Cardiac septum (tissue), 1 donor: ENCODE measurements around the gene TSPAN18. TPM values are rescaled to one million over a fixed set of nuclear protein-coding genes. Genes with fewer than 3 reads are reported as not detected.
"Not testable (repeated sequence)": the region's sequence is repeated elsewhere in the genome, so short reads cannot be mapped to it uniquely, and the experiment has no call there.

Experiments
- DNase-seq: peaks from one replicate; pipeline ENCODE4 v3.0.0-alpha.2; 2020; ENCODE audit warnings: low spot score
- intact Hi-C: fragments of 100-400 bp; cut with DNase I; formaldehyde crosslinking; loops from one replicate; pipeline ENCODE4 v1.14.0; 2022
- total RNA-seq: library from RNA; stranded (reverse); fragmentation: NEBNext Ultra II Directional; extraction: Animal tissue kit (Norgen Biotek cat#: 25700); gene quantifications from one replicate; pipeline ENCODE4 v1.2.1, GENCODE V29; 2021
- donor health status: DM: no; HTN: no; CAD: no.

Gene TSPAN18
- total RNA-seq, 1 donor from 2014 or later, result 153 TPM

DNA sequence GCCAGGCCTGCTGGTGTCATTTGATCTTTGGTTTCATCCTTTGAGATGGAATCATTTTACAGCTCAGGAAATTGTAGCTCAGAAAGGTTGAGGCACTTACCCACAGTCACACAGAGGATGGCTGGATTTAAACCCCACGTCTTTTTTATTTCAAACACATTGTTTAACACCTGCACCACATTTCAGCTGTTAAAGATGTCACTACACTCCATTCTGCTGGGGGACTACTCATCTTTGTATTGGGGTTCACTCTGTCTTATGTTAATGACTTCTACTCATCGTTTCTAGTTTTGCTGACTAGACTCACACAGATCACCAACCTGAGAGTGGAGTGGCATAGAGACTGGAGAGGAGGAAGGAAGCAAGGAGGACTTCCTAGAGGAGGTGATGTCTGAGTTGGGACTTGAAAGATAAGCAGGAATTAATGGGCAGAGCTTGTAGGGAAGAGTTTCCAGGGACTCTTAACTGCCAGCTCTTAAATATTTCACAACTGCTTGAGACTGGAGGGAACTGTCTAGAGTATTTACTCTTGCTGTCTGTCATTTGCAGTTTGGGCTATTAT, 143.9 kb downstream of the TSPAN18 start:
- intact Hi-C loops, result no loop called here
- no peak for DNase-seq

GRCh38 chr11:44871682-44872081, 144.9 kb downstream of the TSPAN18 start:
- intact Hi-C loops, DNase-seq: not testable (repeated sequence)

DNA sequence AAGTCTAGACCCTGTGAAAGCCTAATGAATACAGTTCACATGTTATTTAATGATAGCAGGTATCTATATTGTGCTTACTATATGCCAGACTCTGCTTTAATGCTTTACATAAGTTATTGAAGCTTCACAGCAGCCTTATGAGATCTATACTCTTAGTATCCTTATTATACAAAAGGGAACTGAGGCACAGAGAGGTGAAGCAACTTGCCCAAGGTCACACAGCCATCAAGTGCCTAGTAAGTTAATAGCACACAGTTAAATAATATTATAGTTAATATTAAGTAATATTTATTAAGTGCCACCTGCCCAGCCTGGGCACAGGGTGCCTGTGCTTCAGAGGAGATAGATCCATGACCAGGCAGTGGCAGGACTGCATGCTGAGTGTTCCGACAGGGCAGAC, 145.8 kb downstream of the TSPAN18 start:
- intact Hi-C loops, result no loop called here
- DNase-seq, result no peak

DNA sequence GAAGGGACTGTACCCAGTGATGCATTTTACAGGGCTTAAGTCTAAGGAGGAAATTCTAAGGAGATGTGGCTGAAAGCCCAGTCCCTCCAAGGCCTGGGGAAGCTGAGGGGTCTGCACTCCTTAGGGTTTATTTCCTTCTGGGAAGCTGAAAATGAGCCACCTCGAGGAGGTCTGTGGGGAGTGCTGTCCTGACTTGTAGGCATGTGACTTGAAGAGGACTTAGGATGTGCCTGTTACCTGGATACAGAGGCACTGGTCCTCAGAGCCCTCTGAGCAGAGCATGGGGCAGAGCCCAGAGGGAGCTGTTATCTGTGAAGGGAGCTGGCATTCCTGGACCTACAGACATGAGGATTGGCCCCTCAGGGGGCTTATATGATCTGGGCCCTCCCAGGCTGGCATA, 146.8 kb downstream of the TSPAN18 start:
- DNase-seq, result no peak
- intact Hi-C loops, result no loop called here

GRCh38 chr11:44874284-44874683, 147.5 kb downstream of the TSPAN18 start:
- no peak for DNase-seq
- intact Hi-C loops, result no loop called here

DNA sequence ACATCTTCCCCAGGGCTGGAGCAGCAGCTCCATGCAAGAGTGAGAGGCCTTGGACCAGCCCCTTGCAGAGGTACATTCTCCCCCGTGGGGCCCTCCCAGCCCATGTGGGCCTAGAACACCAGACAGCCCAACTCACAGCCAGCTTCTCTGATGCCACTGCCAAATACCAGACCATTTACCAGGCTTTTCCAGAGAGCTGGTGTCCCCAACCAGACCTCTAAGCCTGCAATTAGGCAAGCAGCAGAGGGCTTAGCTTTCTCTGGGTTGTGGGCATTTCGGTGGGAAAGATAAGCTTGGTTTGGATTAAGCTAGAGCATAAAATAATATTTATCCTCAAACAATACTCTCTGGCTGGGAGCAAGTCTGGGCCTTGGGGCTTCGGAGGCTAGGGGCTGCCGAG, 148.3 kb downstream of the TSPAN18 start:
- DNase-seq, result no peak
- intact Hi-C loops, result loop anchor here (5.0 kb wide), 1 partner anchor 83 kb away; no protein-coding TSS in a partner anchor

- DNase-seq, result no peak
- intact Hi-C loops, result loop anchor here (5.0 kb wide), 1 partner anchor 84 kb away; no protein-coding TSS in a partner anchor
These were observed 149.5 kb downstream of the TSPAN18 start for GRCh38 chr11:44876194-44876723.

GRCh38 chr11:44876906-44877305, 150.1 kb downstream of the TSPAN18 start:
- intact Hi-C loops, result loop anchor here (5.0 kb wide), 1 partner anchor 85 kb away; no protein-coding TSS in a partner anchor
- DNase-seq, result no peak

DNA sequence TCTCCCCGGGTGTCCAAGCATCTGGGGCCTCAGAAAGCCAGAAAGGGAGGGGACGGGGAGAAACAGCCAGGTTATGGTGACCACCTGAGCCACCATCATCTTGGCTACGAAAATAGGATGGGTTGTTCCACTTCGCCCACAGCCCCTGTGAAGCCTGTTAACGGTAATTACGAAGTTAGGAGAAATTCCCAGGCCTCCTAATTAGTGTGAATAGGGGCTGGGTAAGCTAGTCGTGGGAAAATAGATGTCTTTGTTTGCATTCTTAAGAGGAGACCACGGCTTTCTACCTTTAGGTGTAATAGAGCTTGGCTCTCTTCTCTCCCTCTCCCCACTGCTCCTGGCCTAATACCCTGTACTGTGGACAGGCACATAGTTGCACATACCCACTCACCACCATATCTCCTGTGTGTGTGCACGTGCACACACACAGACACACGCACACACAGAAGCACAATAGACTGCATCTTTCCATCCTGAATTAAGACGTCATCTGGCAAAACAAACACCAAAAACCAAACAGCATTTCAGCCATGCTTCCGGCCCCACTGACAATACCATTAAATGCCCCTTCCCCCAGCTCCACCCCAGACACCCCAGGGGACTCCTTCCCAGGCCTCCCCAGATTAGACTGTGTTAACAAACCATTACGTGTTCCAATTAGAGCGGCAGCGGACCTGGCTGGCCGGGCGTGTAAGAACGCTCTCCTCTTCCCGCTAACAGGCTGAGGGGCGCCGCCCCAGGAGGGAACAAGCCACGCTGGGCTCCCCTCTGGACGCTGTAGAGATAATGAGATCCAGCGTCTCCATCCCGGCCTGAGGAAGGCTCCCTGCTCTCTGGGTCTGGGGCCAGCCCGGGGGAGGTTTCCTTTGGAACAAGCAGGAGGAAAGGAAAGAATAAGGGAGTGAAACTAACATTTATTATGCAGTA, 151.1 kb downstream of the TSPAN18 start:
- intact Hi-C loops, result loop anchor here (5.0 kb wide), 1 partner anchor 86 kb away; no protein-coding TSS in a partner anchor
- DNase-seq, result no peak

DNA sequence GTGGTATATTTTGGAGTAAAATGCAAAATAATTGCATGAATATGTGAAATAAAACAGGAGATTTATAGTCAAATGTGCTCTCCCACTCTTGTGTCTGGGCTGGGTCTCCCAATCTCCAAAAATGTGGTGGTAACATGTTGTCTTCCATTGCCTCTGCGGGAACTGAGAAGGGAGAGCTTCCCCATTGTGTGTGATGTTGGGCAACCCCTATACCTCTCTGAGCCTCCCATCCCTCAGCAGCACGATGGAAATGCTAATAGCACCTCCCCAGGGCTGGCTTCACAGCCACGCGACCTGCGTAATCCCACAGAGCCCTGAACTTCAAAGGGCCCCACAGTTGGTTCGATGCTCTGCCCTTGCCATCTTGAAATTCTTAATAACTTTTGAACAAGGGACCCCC, 151.9 kb downstream of the TSPAN18 start:
- intact Hi-C loops, result loop anchor here (5.0 kb wide), 1 partner anchor 86 kb away; no protein-coding TSS in a partner anchor
- DNase-seq, result no peak

DNA sequence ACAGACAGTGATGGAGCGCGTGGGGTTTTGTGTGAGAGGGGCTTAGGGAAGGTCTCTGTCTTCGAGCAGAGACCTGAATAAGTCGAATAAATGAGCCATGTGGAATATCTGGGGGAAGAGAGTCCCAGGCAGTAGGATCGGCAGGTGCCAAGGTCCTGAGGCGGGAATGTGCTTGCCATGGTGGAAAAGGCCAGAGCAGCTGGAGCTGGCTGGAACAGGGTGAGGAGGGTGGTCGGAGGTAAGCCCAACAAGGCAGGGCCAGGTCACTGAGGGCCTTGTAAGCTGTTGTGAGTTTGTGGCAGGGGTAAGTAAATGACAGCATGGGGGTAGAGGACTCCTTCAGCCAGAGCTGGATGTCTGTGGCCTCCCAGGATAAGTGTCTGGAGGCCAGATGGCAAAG, 152.7 kb downstream of the TSPAN18 start:
- no peak for DNase-seq
- intact Hi-C loops, result loop anchor here (5.0 kb wide), 1 partner anchor 87 kb away; no protein-coding TSS in a partner anchor

DNA sequence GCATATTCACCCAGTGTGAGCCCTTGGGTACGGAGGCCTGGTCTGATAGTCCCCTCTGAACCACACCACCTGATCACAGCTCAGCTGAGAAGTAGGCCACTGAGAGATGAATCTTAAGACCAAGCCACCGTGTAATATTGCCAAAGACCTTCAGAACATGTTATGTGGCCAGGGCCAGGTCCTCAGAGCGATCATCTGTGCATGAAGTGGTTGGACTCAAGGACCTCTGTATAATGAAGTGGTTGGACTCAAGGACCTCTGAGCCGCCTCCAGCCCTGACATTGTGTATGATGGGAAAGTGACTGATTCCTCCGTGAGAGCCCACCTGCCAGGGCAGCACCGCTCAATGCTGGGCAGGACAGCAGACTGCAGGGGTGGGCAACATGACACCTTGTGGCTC, 153.7 kb downstream of the TSPAN18 start:
- no peak for DNase-seq
- intact Hi-C loops, result no loop called here

GRCh38 chr11:44880953-44881352, 154.2 kb downstream of the TSPAN18 start:
- intact Hi-C loops, result no loop called here

DNA sequence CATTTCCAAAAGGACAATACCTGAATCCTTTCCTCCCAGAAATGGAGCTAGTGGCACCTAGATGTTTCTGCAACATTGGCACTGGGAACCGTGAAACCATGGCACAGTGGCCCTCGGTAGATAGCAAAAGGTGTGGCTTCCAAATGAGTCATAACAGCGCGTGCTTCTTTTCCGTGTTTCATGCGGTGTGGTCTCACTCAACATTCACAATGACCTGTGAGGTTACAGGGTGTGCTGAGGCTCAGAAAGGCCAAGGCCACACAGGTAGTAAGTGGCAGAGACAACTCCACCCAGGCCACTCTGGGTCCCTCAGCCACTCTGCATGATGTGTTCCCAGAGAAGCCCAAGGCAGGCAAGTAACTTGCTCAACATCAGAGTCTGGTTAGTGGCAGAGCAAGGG, 156.5 kb downstream of the TSPAN18 start:
- no peak for DNase-seq
- intact Hi-C loops, result no loop called here

More at GRCh38 chr11:44880953-44881352, 154.2 kb downstream of the TSPAN18 start:
- no peak for DNase-seq

- intact Hi-C loops, result no loop called here
- DNase-seq, result no peak
These were observed 157.3 kb downstream of the TSPAN18 start for GRCh38 chr11:44884056-44884455.

DNA sequence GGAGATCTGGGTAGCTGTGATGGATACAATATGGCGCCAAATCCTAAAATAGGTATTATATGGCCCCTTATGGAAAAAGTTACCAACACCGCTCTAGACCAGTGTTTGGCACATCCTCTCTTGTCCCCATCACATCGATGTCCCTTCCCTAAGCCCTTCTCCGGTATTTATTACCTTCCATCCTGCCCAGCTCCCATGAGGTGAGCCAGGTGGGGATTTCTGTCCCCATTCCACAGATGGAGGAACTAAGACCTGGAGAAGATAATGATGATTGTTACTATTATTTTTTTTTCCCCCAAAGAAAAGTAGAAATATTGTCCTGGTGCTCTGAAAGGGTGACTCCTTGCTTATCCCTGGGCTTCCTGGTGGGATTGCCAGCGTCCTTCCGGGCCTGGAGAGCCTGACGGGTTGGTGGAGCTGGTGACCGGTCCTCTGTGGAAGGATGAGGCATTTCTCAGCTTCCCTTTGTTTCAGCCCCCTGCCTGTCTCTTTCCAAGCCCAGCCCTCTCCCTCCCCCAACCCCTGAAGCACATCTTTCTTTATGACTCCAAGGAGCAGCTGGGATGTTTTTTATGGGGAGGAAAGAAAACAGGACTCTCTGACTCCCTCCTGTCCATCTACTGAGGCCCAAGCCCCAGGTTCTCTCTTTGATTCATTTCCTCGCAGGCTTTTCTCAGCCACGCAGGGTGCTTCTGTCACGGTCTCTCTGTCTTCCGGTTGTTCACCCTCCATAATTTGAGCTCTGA, 158.5 kb downstream of the TSPAN18 start:
- intact Hi-C loops, result no loop called here
- DNase-seq, result no peak

DNA sequence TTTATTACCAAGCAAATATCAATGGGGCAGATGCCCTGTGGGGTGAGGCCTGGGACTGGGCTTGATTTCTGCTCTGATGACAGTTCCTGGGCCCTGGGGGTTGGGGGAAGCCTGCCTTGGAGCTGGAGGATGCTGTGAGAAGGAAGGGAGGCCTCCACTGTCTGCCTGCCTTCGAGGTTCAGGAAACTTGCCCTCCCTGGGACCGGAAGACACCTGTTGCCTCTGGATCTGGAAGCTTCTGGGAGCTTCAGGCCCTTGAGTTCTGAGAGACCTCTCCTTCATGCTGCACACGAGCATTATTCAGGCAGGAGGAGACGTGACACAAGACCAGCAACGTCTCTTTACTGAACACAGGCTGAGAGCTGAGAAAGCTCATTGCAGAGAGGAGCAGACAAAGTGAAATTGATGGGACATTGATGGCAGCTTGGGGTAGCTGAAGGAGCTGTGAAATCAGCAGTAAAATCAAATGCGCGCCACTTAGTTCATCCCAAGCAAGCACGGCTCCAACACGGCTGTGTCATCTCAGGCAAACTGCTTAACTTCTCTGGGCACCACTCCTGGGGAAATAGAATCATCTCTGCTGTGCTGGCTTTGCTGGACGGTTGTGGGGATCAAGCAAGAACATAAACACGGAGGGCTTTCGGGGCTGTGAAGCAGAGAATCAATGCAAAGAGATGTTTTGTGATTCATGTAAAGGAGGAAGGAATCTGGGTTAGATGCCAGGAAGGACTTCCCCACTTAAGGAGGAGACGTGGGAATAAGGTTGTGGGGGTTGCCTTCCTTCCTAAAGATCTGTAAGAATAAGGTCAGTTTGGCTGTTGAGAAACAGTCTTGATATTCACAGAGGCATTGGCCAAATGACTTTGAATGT, 159.4 kb downstream of the TSPAN18 start:
- no peak for DNase-seq
- intact Hi-C loops, result no loop called here

GRCh38 chr11:44886790-44887140, 160.0 kb downstream of the TSPAN18 start:
- intact Hi-C loops, result no loop called here
- DNase-seq, result no peak

GRCh38 chr11:44887636-44888035, 160.9 kb downstream of the TSPAN18 start:
- DNase-seq, result no peak
- intact Hi-C loops, result no loop called here
